ENCODE measurements around the gene PTPRO. TPM values are rescaled to one million over a fixed set of nuclear protein-coding genes. Genes with fewer than 3 reads are reported as not detected.
A peak's percentile ranks its signal among the peaks of the same experiment; 100 is the strongest.

Gene PTPRO
- total RNA-seq, 1 donor, result under 0.01 TPM

DNA sequence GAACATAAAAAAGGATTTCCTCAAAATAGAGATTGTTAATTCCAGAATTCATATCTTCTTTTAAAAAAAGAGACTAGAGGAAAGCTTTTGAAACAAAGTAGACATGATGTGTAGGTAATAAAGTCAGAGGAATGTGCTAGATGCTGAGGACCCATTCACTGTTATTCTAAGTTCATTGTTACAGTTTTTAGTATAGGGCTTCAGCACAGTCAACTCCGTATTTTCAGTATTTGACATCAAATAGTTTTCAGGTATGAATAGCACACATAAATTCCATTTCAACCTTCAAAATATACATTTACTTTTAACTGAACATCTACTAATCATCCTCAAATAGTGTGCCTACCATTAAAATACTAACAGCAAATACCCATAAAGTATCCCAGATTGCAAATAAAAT is 239.1 kb downstream of the PTPRO start:
- no peak overlapping the region for H3K4me2 ChIP-seq (ENCODE audit: insufficient read depth, low read length)

GRCh38 chr12:15562263-15562662 is 240.0 kb downstream of the PTPRO start:
- no peak for DNase-seq (ENCODE audit: insufficient read length, low spot score, missing footprints)
- H3K27ac ChIP-seq (ENCODE audit: low read depth, low read length), result no peak overlapping the region

More for the DNA sequence above, 239.1 kb downstream of the PTPRO start:
- no peaks in the 10 kb centered on the region for H3K27me3 ChIP-seq (ENCODE audit: insufficient read depth, low read length)
- H2AFZ ChIP-seq (ENCODE audit: low read length), result no peak overlapping the region
- TF ChIP-seq, protein P1, sequence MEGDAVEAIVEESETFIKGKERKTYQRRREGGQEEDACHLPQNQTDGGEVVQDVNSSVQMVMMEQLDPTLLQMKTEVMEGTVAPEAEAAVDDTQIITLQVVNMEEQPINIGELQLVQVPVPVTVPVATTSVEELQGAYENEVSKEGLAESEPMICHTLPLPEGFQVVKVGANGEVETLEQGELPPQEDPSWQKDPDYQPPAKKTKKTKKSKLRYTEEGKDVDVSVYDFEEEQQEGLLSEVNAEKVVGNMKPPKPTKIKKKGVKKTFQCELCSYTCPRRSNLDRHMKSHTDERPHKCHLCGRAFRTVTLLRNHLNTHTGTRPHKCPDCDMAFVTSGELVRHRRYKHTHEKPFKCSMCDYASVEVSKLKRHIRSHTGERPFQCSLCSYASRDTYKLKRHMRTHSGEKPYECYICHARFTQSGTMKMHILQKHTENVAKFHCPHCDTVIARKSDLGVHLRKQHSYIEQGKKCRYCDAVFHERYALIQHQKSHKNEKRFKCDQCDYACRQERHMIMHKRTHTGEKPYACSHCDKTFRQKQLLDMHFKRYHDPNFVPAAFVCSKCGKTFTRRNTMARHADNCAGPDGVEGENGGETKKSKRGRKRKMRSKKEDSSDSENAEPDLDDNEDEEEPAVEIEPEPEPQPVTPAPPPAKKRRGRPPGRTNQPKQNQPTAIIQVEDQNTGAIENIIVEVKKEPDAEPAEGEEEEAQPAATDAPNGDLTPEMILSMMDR (IDR thresholded peaks at IDR 0.05; ENCODE audit: extremely low read depth, low read depth, low read length), result no peak
- no peaks in the 10 kb centered on the region for H3K9me3 ChIP-seq (ENCODE audit: low read depth, low read length)
- no peak for DNase-seq (ENCODE audit: insufficient read length, low spot score, missing footprints)
- peaks cover 23% of the 10 kb centered on the region for H3K4me1 ChIP-seq (ENCODE audit: insufficient read depth, low read length)
- H3K4me3 ChIP-seq (ENCODE audit: insufficient read depth, low read length), result no peak overlapping the region
- H3K36me3 ChIP-seq (ENCODE audit: insufficient read depth, low read length), result no peaks in the 10 kb centered on the region
- H3K27ac ChIP-seq (ENCODE audit: low read depth, low read length), result no peak overlapping the region
- H3K79me2 ChIP-seq (ENCODE audit: insufficient read depth, low read length), result no peaks in the 10 kb centered on the region
- H4K20me1 ChIP-seq (ENCODE audit: insufficient read depth, low read length), result no peaks in the 10 kb centered on the region

GRCh38 chr12:15563663-15564062 is 241.4 kb downstream of the PTPRO start:
- Histone ChIP-seq H3K4me2 (ENCODE audit: insufficient read depth, low read length) (peak overlapping the region; percentile 79), H4K20me1 (ENCODE audit: insufficient read depth, low read length) (no peaks in the 10 kb centered on the region), H3K27me3 (ENCODE audit: insufficient read depth, low read length) (no peaks in the 10 kb centered on the region), H2AFZ (ENCODE audit: low read length) (peak overlapping the region; percentile 91), H3K9me3 (ENCODE audit: low read depth, low read length) (no peaks in the 10 kb centered on the region), H3K27ac (ENCODE audit: low read depth, low read length) (peak overlapping the region; percentile 57), H3K4me3 (ENCODE audit: insufficient read depth, low read length) (peak overlapping the region; percentile 55), H3K4me1 (ENCODE audit: insufficient read depth, low read length) (peaks cover 19% of the 10 kb centered on the region), H3K36me3 (ENCODE audit: insufficient read depth, low read length) (no peaks in the 10 kb centered on the region), H3K79me2 (ENCODE audit: insufficient read depth, low read length) (no peaks in the 10 kb centered on the region)
- TF ChIP-seq, protein P1 (IDR thresholded peaks at IDR 0.05; ENCODE audit: extremely low read depth, low read depth, low read length), result no peak
- peak; percentile 38 for DNase-seq (ENCODE audit: insufficient read length, low spot score, missing footprints)

More at GRCh38 chr12:15562263-15562662, 240.0 kb downstream of the PTPRO start:
- Histone ChIP-seq H2AFZ (ENCODE audit: low read length) (peak overlapping the region; percentile 77), H4K20me1 (ENCODE audit: insufficient read depth, low read length) (no peaks in the 10 kb centered on the region), H3K27me3 (ENCODE audit: insufficient read depth, low read length) (no peaks in the 10 kb centered on the region), H3K79me2 (ENCODE audit: insufficient read depth, low read length) (no peaks in the 10 kb centered on the region), H3K9me3 (ENCODE audit: low read depth, low read length) (no peaks in the 10 kb centered on the region), H3K36me3 (ENCODE audit: insufficient read depth, low read length) (no peaks in the 10 kb centered on the region), H3K4me2 (ENCODE audit: insufficient read depth, low read length) (peak overlapping the region; percentile 9), H3K4me3 (ENCODE audit: insufficient read depth, low read length) (no peak overlapping the region), H3K4me1 (ENCODE audit: insufficient read depth, low read length) (peaks cover 22% of the 10 kb centered on the region)
- TF ChIP-seq, protein P1 (IDR thresholded peaks at IDR 0.05; ENCODE audit: extremely low read depth, low read depth, low read length), result no peak

- H3K4me3 ChIP-seq (ENCODE audit: insufficient read depth, low read length), result no peak overlapping the region
- H3K27me3 ChIP-seq (ENCODE audit: insufficient read depth, low read length), result no peaks in the 10 kb centered on the region
- no peaks in the 10 kb centered on the region for H4K20me1 ChIP-seq (ENCODE audit: insufficient read depth, low read length)
- H3K9me3 ChIP-seq (ENCODE audit: low read depth, low read length), result no peaks in the 10 kb centered on the region
- TF ChIP-seq, protein P1 (IDR thresholded peaks at IDR 0.05; ENCODE audit: extremely low read depth, low read depth, low read length), result no peak
- H3K79me2 ChIP-seq (ENCODE audit: insufficient read depth, low read length), result no peaks in the 10 kb centered on the region
- H3K36me3 ChIP-seq (ENCODE audit: insufficient read depth, low read length), result no peaks in the 10 kb centered on the region
- no peak for DNase-seq (ENCODE audit: insufficient read length, low spot score, missing footprints)
- peaks cover 8% of the 10 kb centered on the region for H3K4me1 ChIP-seq (ENCODE audit: insufficient read depth, low read length)
- no peak overlapping the region for H3K27ac ChIP-seq (ENCODE audit: low read depth, low read length)
- H2AFZ ChIP-seq (ENCODE audit: low read length), result no peak overlapping the region
- H3K4me2 ChIP-seq (ENCODE audit: insufficient read depth, low read length), result no peak overlapping the region
These were observed 252.0 kb downstream of the PTPRO start for GRCh38 chr12:15574353-15574752.
